Stomach smooth muscle (tissue), 2 donors: ENCODE results near the gene ADARB2.

ENCODE experiments used
- H3K27ac ChIP-seq: one replicate; pipeline ENCODE4 v1.7.0; 2013; ENCODE audit warnings: mild to moderate bottlenecking, low read length, inconsistent platforms
- H3K27me3 ChIP-seq, 2 donors: one replicate each; pipeline ENCODE4 v1.7.0; 2013; ENCODE audit warnings: low read length in 2 of 2; ENCODE audit not compliant: insufficient read depth in 2 of 2, control insufficient read depth in 1 of 2
- H3K36me3 ChIP-seq, 2 donors: one replicate each; pipeline ENCODE4 v1.7.0; 2013; ENCODE audit warnings: low read length in 2 of 2; ENCODE audit not compliant: control insufficient read depth in 2 of 2, insufficient read depth in 2 of 2
- H3K4me1 ChIP-seq: one replicate; pipeline ENCODE4 v1.7.0; 2013; ENCODE audit warnings: low read length; ENCODE audit not compliant: control insufficient read depth, insufficient read depth
- H3K4me3 ChIP-seq, 2 donors: one replicate each; pipeline ENCODE4 v1.7.0; 2013; ENCODE audit warnings: low read length in 2 of 2
- H3K9ac ChIP-seq, 2 donors: one replicate each; pipeline ENCODE4 v1.7.0; 2013; ENCODE audit warnings: low read length in 2 of 2, mild to moderate bottlenecking in 1 of 2
- H3K9me3 ChIP-seq, 2 donors: one replicate each; pipeline ENCODE4 v1.7.0; 2013; ENCODE audit warnings: low read length in 2 of 2; ENCODE audit not compliant: control insufficient read depth in 2 of 2
- donor health status: healthy.
- donor health status: Pancreatic carcinoma.

ADARB2 gene

GRCh38 chr10:1526436-1527055 lies 210.8 kb downstream of the ADARB2 start:
- Histone ChIP-seq H3K27ac (no peak overlapping the region), H3K36me3 (no peaks in the 10 kb centered on the region), H3K27me3 (peaks cover 0 to 11% of the 10 kb centered on the region in 2 donors), H3K9me3 (no peaks in the 10 kb centered on the region), H3K4me1 (no peaks in the 10 kb centered on the region), H3K9ac (no peak overlapping the region), H3K4me3 (peak overlapping the region in 1 of 2 donors; percentile 29)

- Histone ChIP-seq H3K4me3 (no peak overlapping the region), H3K27me3 (peaks cover 0 to 11% of the 10 kb centered on the region in 2 donors), H3K9me3 (no peaks in the 10 kb centered on the region), H3K9ac (no peak overlapping the region), H3K36me3 (no peaks in the 10 kb centered on the region), H3K4me1 (no peaks in the 10 kb centered on the region), H3K27ac (no peak overlapping the region)
These were observed 211.8 kb downstream of the ADARB2 start for GRCh38 chr10:1525354-1526162.

GRCh38 chr10:1524540-1524939 lies 212.8 kb downstream of the ADARB2 start:
- no peak overlapping the region for H3K4me3 ChIP-seq
- H3K27ac ChIP-seq, result no peak overlapping the region
- peaks cover 0 to 7% of the 10 kb centered on the region in 2 donors for H3K27me3 ChIP-seq
- H3K4me1 ChIP-seq, result no peaks in the 10 kb centered on the region
- H3K9ac ChIP-seq, result no peak overlapping the region
- no peaks in the 10 kb centered on the region for H3K9me3 ChIP-seq
- H3K36me3 ChIP-seq, result no peaks in the 10 kb centered on the region

- Histone ChIP-seq H3K4me3 (no peak overlapping the region), H3K36me3 (no peaks in the 10 kb centered on the region), H3K4me1 (no peaks in the 10 kb centered on the region), H3K9ac (no peak overlapping the region), H3K9me3 (peaks cover 0 to 8% of the 10 kb centered on the region in 2 donors), H3K27ac (no peak overlapping the region), H3K27me3 (peaks cover 0 to 7% of the 10 kb centered on the region in 2 donors)
These were observed 214.1 kb downstream of the ADARB2 start for GRCh38 chr10:1523221-1523620.

GRCh38 chr10:1522237-1522636 lies 215.1 kb downstream of the ADARB2 start:
- H3K4me1 ChIP-seq, result no peaks in the 10 kb centered on the region
- H3K36me3 ChIP-seq, result no peaks in the 10 kb centered on the region
- peaks cover 0 to 7% of the 10 kb centered on the region in 2 donors for H3K27me3 ChIP-seq
- no peak overlapping the region for H3K27ac ChIP-seq
- no peak overlapping the region for H3K4me3 ChIP-seq
- no peak overlapping the region for H3K9ac ChIP-seq
- peaks cover 0 to 8% of the 10 kb centered on the region in 2 donors for H3K9me3 ChIP-seq

GRCh38 chr10:1521741-1522140 lies 215.6 kb downstream of the ADARB2 start:
- Histone ChIP-seq H3K9me3 (peaks cover 0 to 8% of the 10 kb centered on the region in 2 donors), H3K4me3 (no peak overlapping the region), H3K4me1 (no peaks in the 10 kb centered on the region), H3K9ac (no peak overlapping the region), H3K27me3 (peaks cover 0 to 7% of the 10 kb centered on the region in 2 donors), H3K36me3 (no peaks in the 10 kb centered on the region), H3K27ac (no peak overlapping the region)

GRCh38 chr10:1520909-1521565 lies 216.3 kb downstream of the ADARB2 start:
- Histone ChIP-seq H3K27me3 (peaks cover 0 to 7% of the 10 kb centered on the region in 2 donors), H3K27ac (no peak overlapping the region), H3K4me1 (no peaks in the 10 kb centered on the region)

GRCh38 chr10:1519391-1519790 lies 217.9 kb downstream of the ADARB2 start:
- Histone ChIP-seq H3K9ac (no peak overlapping the region), H3K4me1 (no peaks in the 10 kb centered on the region), H3K27ac (no peak overlapping the region), H3K27me3 (peaks cover 0 to 2% of the 10 kb centered on the region in 2 donors), H3K36me3 (no peaks in the 10 kb centered on the region), H3K4me3 (no peak overlapping the region), H3K9me3 (peaks cover 0 to 8% of the 10 kb centered on the region in 2 donors)

More at GRCh38 chr10:1520909-1521565, 216.3 kb downstream of the ADARB2 start:
- peaks cover 0 to 8% of the 10 kb centered on the region in 2 donors for H3K9me3 ChIP-seq
- no peak overlapping the region for H3K9ac ChIP-seq
- H3K36me3 ChIP-seq, result no peaks in the 10 kb centered on the region
- no peak overlapping the region for H3K4me3 ChIP-seq

- no peak overlapping the region for H3K27ac ChIP-seq
- peaks cover 0 to 1% of the 10 kb centered on the region in 2 donors for H3K27me3 ChIP-seq
- H3K4me1 ChIP-seq, result no peaks in the 10 kb centered on the region
- H3K9ac ChIP-seq, result no peak overlapping the region
- H3K4me3 ChIP-seq, result no peak overlapping the region
- no peaks in the 10 kb centered on the region for H3K36me3 ChIP-seq
- H3K9me3 ChIP-seq, result peaks cover 0 to 8% of the 10 kb centered on the region in 2 donors
These were observed 219.6 kb downstream of the ADARB2 start for GRCh38 chr10:1517684-1518083.

GRCh38 chr10:1516492-1517165 lies 220.7 kb downstream of the ADARB2 start:
- Histone ChIP-seq H3K4me3 (peak overlapping the region in 1 of 2 donors; percentile 15), H3K27ac (no peak overlapping the region), H3K4me1 (no peaks in the 10 kb centered on the region), H3K27me3 (no peaks in the 10 kb centered on the region), H3K9ac (no peak overlapping the region), H3K36me3 (no peaks in the 10 kb centered on the region), H3K9me3 (peaks cover 0 to 13% of the 10 kb centered on the region in 2 donors)
